GM23338 (cell line): ENCODE measurements around the gene SCP2. TPM values are rescaled to one million over a fixed set of nuclear protein-coding genes. Genes with fewer than 3 reads are reported as not detected.

Source experiments
- ATAC-seq: fragments of 200-7000 bp; cut with Tn5 transposase; 3 replicates; pipeline ENCODE4 v1.9.1; 2020
- DNase-seq: peaks from one replicate; pipeline ENCODE4 v3.0.0-alpha.2; 2015; ENCODE audit warnings: low spot score
- H2AFZ ChIP-seq: fragments of 200-600 bp; sonication (generic); 2 replicates; pipeline ENCODE4 v1.8.0; 2016; ENCODE audit warnings: antibody characterized with exemption, mild to moderate bottlenecking, moderate library complexity
- H3F3A ChIP-seq: fragments of 200-600 bp; sonication (generic); replicated peaks from 2 replicates; pipeline ENCODE4 v1.8.0; 2017; ENCODE audit warnings: antibody characterized with exemption, mixed run types, low read depth
- H3K27ac ChIP-seq: fragments of 200-600 bp; sonication (generic); 2 replicates; pipeline ENCODE4 v1.6.1; 2016; ENCODE audit warnings: low read depth
- H3K27me3 ChIP-seq: fragments of 200-600 bp; sonication (generic); 2 replicates; pipeline ENCODE4 v1.8.0; 2016; ENCODE audit warnings: mild to moderate bottlenecking, mixed run types, moderate library complexity; ENCODE audit not compliant: insufficient read depth
- H3K36me3 ChIP-seq: fragments of 200-600 bp; sonication (generic); 2 replicates; pipeline ENCODE4 v1.8.0; 2016; ENCODE audit warnings: mild to moderate bottlenecking; ENCODE audit not compliant: insufficient read depth
- H3K4me1 ChIP-seq: fragments of 200-600 bp; sonication (generic); 2 replicates; pipeline ENCODE4 v1.8.0; 2016; ENCODE audit warnings: mild to moderate bottlenecking, moderate library complexity; ENCODE audit not compliant: insufficient read depth
- H3K4me2 ChIP-seq: fragments of 200-600 bp; sonication (generic); 2 replicates; pipeline ENCODE4 v1.7.1; 2017; ENCODE audit warnings: mixed run types
- H3K4me3 ChIP-seq: fragments of 200-600 bp; sonication (generic); 2 replicates; pipeline ENCODE4 v1.6.1; 2016; ENCODE audit warnings: mixed run types
- H3K79me2 ChIP-seq: fragments of 200-600 bp; sonication (generic); replicated peaks from 2 replicates; pipeline ENCODE4 v1.8.0; 2017; ENCODE audit warnings: mild to moderate bottlenecking; ENCODE audit not compliant: insufficient read depth
- H3K9me2 ChIP-seq: fragments of 200-600 bp; sonication (generic); 2 replicates; pipeline ENCODE4 v1.8.0; 2017; ENCODE audit not compliant: insufficient read depth
- H4K20me1 ChIP-seq: fragments of 200-600 bp; sonication (generic); replicated peaks from 2 replicates; pipeline ENCODE4 v1.8.0; 2017; ENCODE audit warnings: mild to moderate bottlenecking; ENCODE audit not compliant: insufficient read depth
- H3K27ac Mint-ChIP-seq: 2 replicates; pipeline ENCODE4 v1.8.0; 2020; ENCODE audit warnings: inconsistent platforms, mild to moderate bottlenecking, moderate library complexity, mixed read lengths
- H3K27me3 Mint-ChIP-seq: 3 replicates; pipeline ENCODE4 v1.8.0; 2022; ENCODE audit warnings: low read depth, mild to moderate bottlenecking, moderate library complexity, mixed read lengths, inconsistent platforms; ENCODE audit not compliant: insufficient read depth, poor library complexity
- H3K36me3 Mint-ChIP-seq: 3 replicates; pipeline ENCODE4 v1.8.0; 2021; ENCODE audit warnings: low read depth, mild to moderate bottlenecking, inconsistent platforms, moderate library complexity, mixed read lengths
- H3K4me1 Mint-ChIP-seq: 3 replicates; pipeline ENCODE4 v1.8.0; 2020; ENCODE audit warnings: mild to moderate bottlenecking, inconsistent platforms, mixed read lengths
- H3K4me3 Mint-ChIP-seq: 3 replicates; pipeline ENCODE4 v1.8.0; 2021; ENCODE audit warnings: moderate library complexity, mild to moderate bottlenecking, inconsistent platforms, mixed read lengths
- H3K9me3 Mint-ChIP-seq: 3 replicates; pipeline ENCODE4 v1.8.0; 2020; ENCODE audit warnings: moderate library complexity, mild to moderate bottlenecking, inconsistent platforms, mixed read lengths
- CREB1 ChIP-seq: fragments of 250-450 bp; sonication (Bioruptor Pico); IDR thresholded peaks from 2 replicates; pipeline ENCODE4 v1.5.0; 2020; ENCODE audit warnings: low read depth, mild to moderate bottlenecking, moderate library complexity
- EZH2 ChIP-seq: fragments of 200-600 bp; sonication (generic); IDR thresholded peaks from one replicate; pipeline ENCODE4 v1.8.0; 2017; ENCODE audit warnings: antibody characterized with exemption, mild to moderate bottlenecking, low read depth; ENCODE audit not compliant: unreplicated experiment
- EZH2phosphoT487 ChIP-seq: fragments of 200-600 bp; sonication (generic); IDR thresholded peaks from one replicate; pipeline ENCODE4 v1.8.1; 2018; ENCODE audit warnings: antibody characterized with exemption; ENCODE audit not compliant: unreplicated experiment
- JUNB ChIP-seq: IDR thresholded peaks from one replicate; pipeline ENCODE4 v1.6.1; 2016; ENCODE audit warnings: antibody characterized with exemption; ENCODE audit not compliant: unreplicated experiment
- NANOG ChIP-seq: IDR thresholded peaks from 2 replicates; pipeline ENCODE4 v1.6.1; 2016; ENCODE audit warnings: antibody characterized with exemption, borderline replicate concordance
- POLR2AphosphoS5 ChIP-seq: IDR thresholded peaks from 2 replicates; pipeline ENCODE4 v1.6.1; 2016; ENCODE audit warnings: antibody characterized with exemption, low read depth
- STAT1 ChIP-seq: IDR thresholded peaks from one replicate; pipeline ENCODE4 v1.6.1; 2016; ENCODE audit warnings: antibody characterized with exemption; ENCODE audit not compliant: unreplicated experiment
- ZNF114 ChIP-seq: fragments of 250-450 bp; sonication (Bioruptor Pico); IDR thresholded peaks from 2 replicates; pipeline ENCODE4 v1.5.0; 2020; ENCODE audit warnings: mild to moderate bottlenecking, moderate library complexity
- ZNF331 ChIP-seq: fragments of 250-450 bp; sonication (Bioruptor Pico); IDR thresholded peaks from 2 replicates; pipeline ENCODE4 v1.5.0; 2020; ENCODE audit warnings: low read depth, mild to moderate bottlenecking, moderate library complexity
- polyA plus RNA-seq: library from polyadenylated mRNA; unstranded; fragments of >200 nt; fragmentation: Nextera tagmentation; extraction: Ambion mirVana; gene quantifications from 2 replicates; pipeline ENCODE4 v1.2.1, GENCODE V29; 2016
- total RNA-seq: library from RNA; depleted of rRNA; stranded (reverse); fragments of >200 nt; shearing (Covaris generic); gene quantifications from 2 replicates; pipeline ENCODE4 v1.2.3, GENCODE V29; 2014
- TF ChIP-seq, protein P1 (sequence below), 2 experiments: fragments of 200-600 bp in 1 of 2; sonication (generic) in 1 of 2; conservative IDR thresholded peaks; 2 replicates each; pipeline versions ENCODE4 v1.5.1 to v1.6.1; 2016 to 2017; ENCODE audit warnings: antibody characterized with exemption in 2 of 2, low read depth in 2 of 2, mild to moderate bottlenecking in 2 of 2, moderate library complexity in 1 of 2
- TF ChIP-seq, protein P2 (sequence below): IDR thresholded peaks from one replicate; pipeline ENCODE4 v1.6.1; 2018; ENCODE audit warnings: antibody characterized with exemption; ENCODE audit not compliant: unreplicated experiment
- TF ChIP-seq, protein P3 (sequence below): IDR thresholded peaks from 2 replicates; pipeline ENCODE4 v1.6.1; 2016; ENCODE audit warnings: antibody characterized with exemption
- TF ChIP-seq, protein P4 (sequence below): fragments of 250-450 bp; sonication (Bioruptor Pico); IDR thresholded peaks from 2 replicates; pipeline ENCODE4 v1.5.0; 2020; ENCODE audit warnings: mild to moderate bottlenecking, moderate library complexity

SCP2 gene
- total and polyA plus RNA-seq, 2 experiments from 2014 or later = 66.3 to 116 TPM

DNA sequence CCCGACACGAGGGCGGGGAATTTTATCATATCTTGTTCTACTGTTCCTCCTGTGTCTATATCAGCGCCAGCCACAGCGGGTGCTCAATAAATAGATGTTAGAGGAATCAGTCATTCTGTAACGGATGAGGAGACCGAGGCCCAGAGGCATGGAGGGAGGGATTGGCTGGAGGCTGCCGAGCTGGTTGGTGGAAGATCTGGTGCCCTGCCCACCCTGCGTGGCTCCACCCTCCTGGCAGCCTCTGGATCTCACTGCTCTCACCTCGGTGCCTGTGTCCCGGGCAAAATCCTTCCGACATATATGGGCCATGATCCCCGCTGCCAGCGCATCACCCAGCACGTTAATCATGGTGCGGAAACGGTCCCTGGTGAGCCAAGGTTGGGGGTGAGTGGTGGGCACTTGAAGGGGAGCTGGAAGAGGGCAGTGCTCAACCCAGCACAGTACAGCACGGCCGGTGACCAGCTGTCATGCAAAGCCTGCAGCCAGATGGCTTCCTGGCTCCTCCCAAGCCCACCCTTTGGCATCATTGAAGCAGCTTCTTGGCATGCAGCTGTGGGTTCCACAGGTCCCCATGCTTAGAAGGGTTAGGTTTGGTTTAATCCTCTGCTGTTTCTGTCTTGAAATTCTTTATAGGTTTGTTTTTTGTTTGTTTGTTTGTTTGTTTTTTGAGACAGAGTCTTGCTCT, 161.7 kb downstream of the SCP2 start:
- H3K4me3 Mint-ChIP-seq = no peak overlapping the region
- H3K27me3 Mint-ChIP-seq = peaks cover 10% of the 10 kb centered on the region
- no peaks in the 10 kb centered on the region for H3K36me3 Mint-ChIP-seq
- H3K9me3 Mint-ChIP-seq = no peaks in the 10 kb centered on the region
- no peaks in the 10 kb centered on the region for H3K79me2 ChIP-seq
- no peaks in the 10 kb centered on the region for H3K9me2 ChIP-seq
- H3K4me1 Mint-ChIP-seq = peaks cover 3% of the 10 kb centered on the region; the same call in 1 of the 3 replicates
- no peak for TF ChIP-seq ZNF331 (CRISPR knock-in tag)
- no peak for TF ChIP-seq STAT1
- no peak for TF ChIP-seq CREB1
- TF ChIP-seq NANOG = no peak
- TF ChIP-seq, protein P1, sequence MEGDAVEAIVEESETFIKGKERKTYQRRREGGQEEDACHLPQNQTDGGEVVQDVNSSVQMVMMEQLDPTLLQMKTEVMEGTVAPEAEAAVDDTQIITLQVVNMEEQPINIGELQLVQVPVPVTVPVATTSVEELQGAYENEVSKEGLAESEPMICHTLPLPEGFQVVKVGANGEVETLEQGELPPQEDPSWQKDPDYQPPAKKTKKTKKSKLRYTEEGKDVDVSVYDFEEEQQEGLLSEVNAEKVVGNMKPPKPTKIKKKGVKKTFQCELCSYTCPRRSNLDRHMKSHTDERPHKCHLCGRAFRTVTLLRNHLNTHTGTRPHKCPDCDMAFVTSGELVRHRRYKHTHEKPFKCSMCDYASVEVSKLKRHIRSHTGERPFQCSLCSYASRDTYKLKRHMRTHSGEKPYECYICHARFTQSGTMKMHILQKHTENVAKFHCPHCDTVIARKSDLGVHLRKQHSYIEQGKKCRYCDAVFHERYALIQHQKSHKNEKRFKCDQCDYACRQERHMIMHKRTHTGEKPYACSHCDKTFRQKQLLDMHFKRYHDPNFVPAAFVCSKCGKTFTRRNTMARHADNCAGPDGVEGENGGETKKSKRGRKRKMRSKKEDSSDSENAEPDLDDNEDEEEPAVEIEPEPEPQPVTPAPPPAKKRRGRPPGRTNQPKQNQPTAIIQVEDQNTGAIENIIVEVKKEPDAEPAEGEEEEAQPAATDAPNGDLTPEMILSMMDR (conservative IDR thresholded peaks at IDR 0.05; ENCODE audit: low read depth in 2 of 2) = no peak
- no peak for TF ChIP-seq POLR2AphosphoS5
- no peak for TF ChIP-seq EZH2phosphoT487
- TF ChIP-seq, protein P2, sequence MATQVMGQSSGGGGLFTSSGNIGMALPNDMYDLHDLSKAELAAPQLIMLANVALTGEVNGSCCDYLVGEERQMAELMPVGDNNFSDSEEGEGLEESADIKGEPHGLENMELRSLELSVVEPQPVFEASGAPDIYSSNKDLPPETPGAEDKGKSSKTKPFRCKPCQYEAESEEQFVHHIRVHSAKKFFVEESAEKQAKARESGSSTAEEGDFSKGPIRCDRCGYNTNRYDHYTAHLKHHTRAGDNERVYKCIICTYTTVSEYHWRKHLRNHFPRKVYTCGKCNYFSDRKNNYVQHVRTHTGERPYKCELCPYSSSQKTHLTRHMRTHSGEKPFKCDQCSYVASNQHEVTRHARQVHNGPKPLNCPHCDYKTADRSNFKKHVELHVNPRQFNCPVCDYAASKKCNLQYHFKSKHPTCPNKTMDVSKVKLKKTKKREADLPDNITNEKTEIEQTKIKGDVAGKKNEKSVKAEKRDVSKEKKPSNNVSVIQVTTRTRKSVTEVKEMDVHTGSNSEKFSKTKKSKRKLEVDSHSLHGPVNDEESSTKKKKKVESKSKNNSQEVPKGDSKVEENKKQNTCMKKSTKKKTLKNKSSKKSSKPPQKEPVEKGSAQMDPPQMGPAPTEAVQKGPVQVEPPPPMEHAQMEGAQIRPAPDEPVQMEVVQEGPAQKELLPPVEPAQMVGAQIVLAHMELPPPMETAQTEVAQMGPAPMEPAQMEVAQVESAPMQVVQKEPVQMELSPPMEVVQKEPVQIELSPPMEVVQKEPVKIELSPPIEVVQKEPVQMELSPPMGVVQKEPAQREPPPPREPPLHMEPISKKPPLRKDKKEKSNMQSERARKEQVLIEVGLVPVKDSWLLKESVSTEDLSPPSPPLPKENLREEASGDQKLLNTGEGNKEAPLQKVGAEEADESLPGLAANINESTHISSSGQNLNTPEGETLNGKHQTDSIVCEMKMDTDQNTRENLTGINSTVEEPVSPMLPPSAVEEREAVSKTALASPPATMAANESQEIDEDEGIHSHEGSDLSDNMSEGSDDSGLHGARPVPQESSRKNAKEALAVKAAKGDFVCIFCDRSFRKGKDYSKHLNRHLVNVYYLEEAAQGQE = no peak
- TF ChIP-seq ZNF114 (CRISPR knock-in tag) = no peak
- TF ChIP-seq, protein P3, sequence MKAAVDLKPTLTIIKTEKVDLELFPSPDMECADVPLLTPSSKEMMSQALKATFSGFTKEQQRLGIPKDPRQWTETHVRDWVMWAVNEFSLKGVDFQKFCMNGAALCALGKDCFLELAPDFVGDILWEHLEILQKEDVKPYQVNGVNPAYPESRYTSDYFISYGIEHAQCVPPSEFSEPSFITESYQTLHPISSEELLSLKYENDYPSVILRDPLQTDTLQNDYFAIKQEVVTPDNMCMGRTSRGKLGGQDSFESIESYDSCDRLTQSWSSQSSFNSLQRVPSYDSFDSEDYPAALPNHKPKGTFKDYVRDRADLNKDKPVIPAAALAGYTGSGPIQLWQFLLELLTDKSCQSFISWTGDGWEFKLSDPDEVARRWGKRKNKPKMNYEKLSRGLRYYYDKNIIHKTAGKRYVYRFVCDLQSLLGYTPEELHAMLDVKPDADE = no peak
- TF ChIP-seq EZH2 = no peak
- TF ChIP-seq JUNB = no peak
- TF ChIP-seq, protein P4, sequence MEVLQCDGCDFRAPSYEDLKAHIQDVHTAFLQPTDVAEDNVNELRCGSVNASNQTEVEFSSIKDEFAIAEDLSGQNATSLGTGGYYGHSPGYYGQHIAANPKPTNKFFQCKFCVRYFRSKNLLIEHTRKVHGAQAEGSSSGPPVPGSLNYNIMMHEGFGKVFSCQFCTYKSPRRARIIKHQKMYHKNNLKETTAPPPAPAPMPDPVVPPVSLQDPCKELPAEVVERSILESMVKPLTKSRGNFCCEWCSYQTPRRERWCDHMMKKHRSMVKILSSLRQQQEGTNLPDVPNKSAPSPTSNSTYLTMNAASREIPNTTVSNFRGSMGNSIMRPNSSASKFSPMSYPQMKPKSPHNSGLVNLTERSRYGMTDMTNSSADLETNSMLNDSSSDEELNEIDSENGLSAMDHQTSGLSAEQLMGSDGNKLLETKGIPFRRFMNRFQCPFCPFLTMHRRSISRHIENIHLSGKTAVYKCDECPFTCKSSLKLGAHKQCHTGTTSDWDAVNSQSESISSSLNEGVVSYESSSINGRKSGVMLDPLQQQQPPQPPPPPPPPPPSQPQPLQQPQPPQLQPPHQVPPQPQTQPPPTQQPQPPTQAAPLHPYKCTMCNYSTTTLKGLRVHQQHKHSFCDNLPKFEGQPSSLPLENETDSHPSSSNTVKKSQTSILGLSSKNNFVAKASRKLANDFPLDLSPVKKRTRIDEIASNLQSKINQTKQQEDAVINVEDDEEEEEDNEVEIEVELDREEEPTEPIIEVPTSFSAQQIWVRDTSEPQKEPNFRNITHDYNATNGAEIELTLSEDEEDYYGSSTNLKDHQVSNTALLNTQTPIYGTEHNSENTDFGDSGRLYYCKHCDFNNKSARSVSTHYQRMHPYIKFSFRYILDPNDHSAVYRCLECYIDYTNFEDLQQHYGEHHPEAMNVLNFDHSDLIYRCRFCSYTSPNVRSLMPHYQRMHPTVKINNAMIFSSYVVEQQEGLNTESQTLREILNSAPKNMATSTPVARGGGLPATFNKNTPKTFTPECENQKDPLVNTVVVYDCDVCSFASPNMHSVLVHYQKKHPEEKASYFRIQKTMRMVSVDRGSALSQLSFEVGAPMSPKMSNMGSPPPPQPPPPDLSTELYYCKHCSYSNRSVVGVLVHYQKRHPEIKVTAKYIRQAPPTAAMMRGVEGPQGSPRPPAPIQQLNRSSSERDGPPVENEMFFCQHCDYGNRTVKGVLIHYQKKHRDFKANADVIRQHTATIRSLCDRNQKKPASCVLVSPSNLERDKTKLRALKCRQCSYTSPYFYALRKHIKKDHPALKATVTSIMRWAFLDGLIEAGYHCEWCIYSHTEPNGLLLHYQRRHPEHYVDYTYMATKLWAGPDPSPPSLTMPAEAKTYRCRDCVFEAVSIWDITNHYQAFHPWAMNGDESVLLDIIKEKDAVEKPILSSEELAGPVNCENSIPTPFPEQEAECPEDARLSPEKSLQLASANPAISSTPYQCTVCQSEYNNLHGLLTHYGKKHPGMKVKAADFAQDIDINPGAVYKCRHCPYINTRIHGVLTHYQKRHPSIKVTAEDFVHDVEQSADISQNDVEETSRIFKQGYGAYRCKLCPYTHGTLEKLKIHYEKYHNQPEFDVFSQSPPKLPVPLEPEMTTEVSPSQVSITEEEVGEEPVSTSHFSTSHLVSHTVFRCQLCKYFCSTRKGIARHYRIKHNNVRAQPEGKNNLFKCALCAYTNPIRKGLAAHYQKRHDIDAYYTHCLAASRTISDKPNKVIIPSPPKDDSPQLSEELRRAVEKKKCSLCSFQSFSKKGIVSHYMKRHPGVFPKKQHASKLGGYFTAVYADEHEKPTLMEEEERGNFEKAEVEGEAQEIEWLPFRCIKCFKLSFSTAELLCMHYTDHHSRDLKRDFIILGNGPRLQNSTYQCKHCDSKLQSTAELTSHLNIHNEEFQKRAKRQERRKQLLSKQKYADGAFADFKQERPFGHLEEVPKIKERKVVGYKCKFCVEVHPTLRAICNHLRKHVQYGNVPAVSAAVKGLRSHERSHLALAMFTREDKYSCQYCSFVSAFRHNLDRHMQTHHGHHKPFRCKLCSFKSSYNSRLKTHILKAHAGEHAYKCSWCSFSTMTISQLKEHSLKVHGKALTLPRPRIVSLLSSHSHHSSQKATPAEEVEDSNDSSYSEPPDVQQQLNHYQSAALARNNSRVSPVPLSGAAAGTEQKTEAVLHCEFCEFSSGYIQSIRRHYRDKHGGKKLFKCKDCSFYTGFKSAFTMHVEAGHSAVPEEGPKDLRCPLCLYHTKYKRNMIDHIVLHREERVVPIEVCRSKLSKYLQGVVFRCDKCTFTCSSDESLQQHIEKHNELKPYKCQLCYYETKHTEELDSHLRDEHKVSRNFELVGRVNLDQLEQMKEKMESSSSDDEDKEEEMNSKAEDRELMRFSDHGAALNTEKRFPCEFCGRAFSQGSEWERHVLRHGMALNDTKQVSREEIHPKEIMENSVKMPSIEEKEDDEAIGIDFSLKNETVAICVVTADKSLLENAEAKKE = no peak
- no peak overlapping the region for H3K4me2 ChIP-seq
- H3K27ac ChIP-seq = no peak overlapping the region
- H4K20me1 ChIP-seq = no peaks in the 10 kb centered on the region
- DNase-seq = no peak
- no peaks in the 10 kb centered on the region for H3K36me3 ChIP-seq
- no peaks in the 10 kb centered on the region for H3K27me3 ChIP-seq
- H3K4me3 ChIP-seq = no peak overlapping the region
- no peak overlapping the region for H3K27ac Mint-ChIP-seq
- no peaks in the 10 kb centered on the region for H3K4me1 ChIP-seq
- H2AFZ ChIP-seq = no peak overlapping the region
- no peak for ATAC-seq
- H3F3A ChIP-seq = no peaks in the 10 kb centered on the region; the same call in 1 of the 2 replicates
